Psoas muscle (tissue), 8 donors: Measurements from ENCODE around the gene SPATS2L. TPM values are rescaled to one million over a fixed set of nuclear protein-coding genes. Genes with fewer than 3 reads are reported as not detected.

Source experiments
- ATAC-seq, 4 donors: fragments of 200-7000 bp; cut with Tn5 transposase; one replicate each; pipeline ENCODE4 v1.9.1; 2020; ENCODE audit warnings: moderate library complexity in 3 of 4, mild to moderate bottlenecking in 2 of 4
- DNase-seq, 2 donors: peaks; one replicate each; pipeline ENCODE4 v3.0.0-alpha.2; 2020
- H3K27ac ChIP-seq: fragments of 200-600 bp; one replicate; pipeline ENCODE4 v1.8.0; 2022
- H3K27me3 ChIP-seq, 3 donors: fragments of 200-600 bp in 1 of 3; one replicate each; pipeline versions ENCODE4 v1.6.1 to v1.8.0; 2013 to 2022; ENCODE audit warnings: low read length in 2 of 3, mild to moderate bottlenecking in 2 of 3, moderate library complexity in 1 of 3; ENCODE audit not compliant: insufficient read depth in 3 of 3
- H3K36me3 ChIP-seq, 2 donors: fragments of 200-600 bp in 1 of 2; one replicate each; pipeline versions ENCODE4 v1.6.1 to v1.8.0; 2013 to 2022; ENCODE audit warnings: low read depth in 1 of 2, mild to moderate bottlenecking in 1 of 2, moderate library complexity in 1 of 2; ENCODE audit not compliant: insufficient read depth in 1 of 2
- H3K4me1 ChIP-seq: fragments of 200-600 bp; one replicate; pipeline ENCODE4 v1.8.0; 2022
- H3K4me3 ChIP-seq: fragments of 200-600 bp; one replicate; pipeline ENCODE4 v1.8.0; 2022; ENCODE audit warnings: mild to moderate bottlenecking
- H3K9me3 ChIP-seq: fragments of 200-600 bp; one replicate; pipeline ENCODE4 v1.8.0; 2022
- WGBS, 3 donors: extraction: QIAGEN DNeasy Blood & Tissue Kit; methylation state at CpG; one replicate each; pipeline versions ENCODE4 v1.1.6 to v1.1.7; 2013; 5-methylcytosine and 5-hydroxymethylcytosine counted together
- intact Hi-C, 2 donors: fragments of 100-400 bp; cut with DNase I; formaldehyde crosslinking; loops; one replicate each; pipeline versions ENCODE4 v1.11.0 to v1.14.2; 2022
- polyA plus RNA-seq, 3 donors: library from polyadenylated mRNA; stranded (reverse); fragments of 200-250 nt; gene quantifications; one replicate each; pipeline ENCODE4 v1.2.3, GENCODE V29; 2013
- total RNA-seq, 4 donors: library from RNA; stranded (reverse); fragmentation: NEBNext Ultra II Directional in 2 of 4; extraction: Animal tissue kit (Norgen Biotek cat#: 25700) in 2 of 4; gene quantifications; one replicate each; pipeline versions ENCODE4 v1.2.1 to v1.2.4, GENCODE V29; 2021 to 2023
- TF ChIP-seq, protein P1 (sequence below): fragments of 200-600 bp; IDR thresholded peaks from one replicate; pipeline ENCODE4 v1.8.0; 2022; ENCODE audit warnings: antibody characterized with exemption
- donor health status: healthy with polysubstance abuse.
- donor health status: DM: no; HTN: no; CAD: no; lungs with moderate emphysema.
- donor health status: Bipolar disorder and iron deficiency.
- donor health status: healthy.
- donor health status: DM: yes; HTN: yes; CAD: no.
- donor health status: DM: no; HTN: no; CAD: no.
- donor health status: DM: no; HTN: no; CAD: no.
- donor health status: DM: yes; HTN: yes; CAD: no.

Gene SPATS2L
- total and polyA plus RNA-seq, 7 donors: 34.2 to 286 (median 60.2) TPM

DNA sequence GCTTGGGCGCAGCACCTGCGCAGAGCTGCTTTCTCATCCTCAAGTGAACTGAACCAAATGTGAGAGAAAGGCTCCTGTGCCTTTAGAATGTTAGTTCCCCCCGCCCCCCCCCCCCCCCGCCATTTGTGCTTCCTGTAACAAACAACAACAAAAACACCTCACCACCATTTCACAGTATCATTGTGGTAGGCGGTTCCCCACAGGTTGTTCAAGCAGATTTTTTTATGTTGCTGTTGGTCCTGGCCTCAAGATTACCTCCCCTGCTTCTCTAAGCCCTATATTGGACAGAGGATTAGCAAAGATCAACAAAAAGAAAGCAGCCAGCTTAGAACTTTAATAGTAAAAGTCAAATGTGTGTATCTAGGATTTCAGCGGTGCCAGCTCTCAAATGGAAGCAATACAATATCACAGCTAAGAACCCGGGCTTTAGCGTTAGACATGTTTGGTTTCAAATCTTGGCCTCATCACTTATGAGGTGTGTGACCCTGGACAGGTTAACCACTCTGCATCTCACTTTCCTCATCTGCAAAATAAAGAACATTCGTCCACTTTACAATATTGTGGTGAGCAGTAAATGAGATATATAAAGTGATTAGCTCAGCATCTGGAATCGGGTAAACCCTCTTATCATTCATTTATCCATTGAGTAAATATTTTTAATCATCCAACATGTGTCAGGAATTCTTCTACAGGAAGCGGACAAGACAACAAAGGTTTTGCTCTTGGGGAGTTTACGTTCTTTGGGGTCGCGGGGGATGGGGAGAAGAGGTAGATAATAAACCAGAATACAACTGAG is 118.7 kb downstream of the SPATS2L start:
- WGBS, 3 donors: 80 to 90% (median 88%) methylated on average over 12 to 14 of the region's 14 CpGs
- no peaks in the 10 kb centered on the region for H3K27me3 ChIP-seq
- no peaks in the 10 kb centered on the region for H3K9me3 ChIP-seq
- no peak overlapping the region for H3K4me3 ChIP-seq
- no peaks in the 10 kb centered on the region for H3K4me1 ChIP-seq
- H3K36me3 ChIP-seq: peaks cover 9 to 46% of the 10 kb centered on the region in 2 donors
- H3K27ac ChIP-seq: no peak overlapping the region
- TF ChIP-seq, protein P1, sequence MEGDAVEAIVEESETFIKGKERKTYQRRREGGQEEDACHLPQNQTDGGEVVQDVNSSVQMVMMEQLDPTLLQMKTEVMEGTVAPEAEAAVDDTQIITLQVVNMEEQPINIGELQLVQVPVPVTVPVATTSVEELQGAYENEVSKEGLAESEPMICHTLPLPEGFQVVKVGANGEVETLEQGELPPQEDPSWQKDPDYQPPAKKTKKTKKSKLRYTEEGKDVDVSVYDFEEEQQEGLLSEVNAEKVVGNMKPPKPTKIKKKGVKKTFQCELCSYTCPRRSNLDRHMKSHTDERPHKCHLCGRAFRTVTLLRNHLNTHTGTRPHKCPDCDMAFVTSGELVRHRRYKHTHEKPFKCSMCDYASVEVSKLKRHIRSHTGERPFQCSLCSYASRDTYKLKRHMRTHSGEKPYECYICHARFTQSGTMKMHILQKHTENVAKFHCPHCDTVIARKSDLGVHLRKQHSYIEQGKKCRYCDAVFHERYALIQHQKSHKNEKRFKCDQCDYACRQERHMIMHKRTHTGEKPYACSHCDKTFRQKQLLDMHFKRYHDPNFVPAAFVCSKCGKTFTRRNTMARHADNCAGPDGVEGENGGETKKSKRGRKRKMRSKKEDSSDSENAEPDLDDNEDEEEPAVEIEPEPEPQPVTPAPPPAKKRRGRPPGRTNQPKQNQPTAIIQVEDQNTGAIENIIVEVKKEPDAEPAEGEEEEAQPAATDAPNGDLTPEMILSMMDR: no peak
- DNase-seq (no peak), ATAC-seq (no peak)
- intact Hi-C loops: no loop called here

DNA sequence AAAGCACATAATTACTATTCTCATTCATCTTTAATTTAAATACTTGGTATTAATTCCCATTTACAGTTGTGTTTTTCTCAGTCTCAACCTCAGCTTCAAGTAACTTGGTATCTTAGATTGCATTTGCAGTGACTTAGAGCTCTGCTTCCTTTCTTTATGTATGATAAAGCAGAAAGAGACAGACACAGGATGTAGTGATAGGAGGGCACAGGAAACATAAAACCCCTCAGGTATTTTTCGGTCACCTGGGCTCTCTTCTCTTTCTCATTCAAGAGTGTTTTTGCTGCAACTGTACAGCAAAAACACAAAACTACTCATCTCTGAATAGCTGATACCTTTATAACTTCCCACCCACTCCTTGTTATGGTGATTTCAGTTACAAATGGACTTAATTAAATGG is 120.3 kb downstream of the SPATS2L start:
- intact Hi-C loops: no loop called here
- Histone ChIP-seq H3K4me1 (no peaks in the 10 kb centered on the region), H3K9me3 (no peaks in the 10 kb centered on the region), H3K27me3 (no peaks in the 10 kb centered on the region), H3K36me3 (peaks cover 4 to 32% of the 10 kb centered on the region in 2 donors), H3K4me3 (no peak overlapping the region), H3K27ac (no peak overlapping the region)
- TF ChIP-seq, protein P1: no peak
- no peak for ATAC-seq
- 79 to 92% (median 88%) methylated on average over 1 of the region's 1 CpG for WGBS, 3 donors
- DNase-seq: no peak

DNA sequence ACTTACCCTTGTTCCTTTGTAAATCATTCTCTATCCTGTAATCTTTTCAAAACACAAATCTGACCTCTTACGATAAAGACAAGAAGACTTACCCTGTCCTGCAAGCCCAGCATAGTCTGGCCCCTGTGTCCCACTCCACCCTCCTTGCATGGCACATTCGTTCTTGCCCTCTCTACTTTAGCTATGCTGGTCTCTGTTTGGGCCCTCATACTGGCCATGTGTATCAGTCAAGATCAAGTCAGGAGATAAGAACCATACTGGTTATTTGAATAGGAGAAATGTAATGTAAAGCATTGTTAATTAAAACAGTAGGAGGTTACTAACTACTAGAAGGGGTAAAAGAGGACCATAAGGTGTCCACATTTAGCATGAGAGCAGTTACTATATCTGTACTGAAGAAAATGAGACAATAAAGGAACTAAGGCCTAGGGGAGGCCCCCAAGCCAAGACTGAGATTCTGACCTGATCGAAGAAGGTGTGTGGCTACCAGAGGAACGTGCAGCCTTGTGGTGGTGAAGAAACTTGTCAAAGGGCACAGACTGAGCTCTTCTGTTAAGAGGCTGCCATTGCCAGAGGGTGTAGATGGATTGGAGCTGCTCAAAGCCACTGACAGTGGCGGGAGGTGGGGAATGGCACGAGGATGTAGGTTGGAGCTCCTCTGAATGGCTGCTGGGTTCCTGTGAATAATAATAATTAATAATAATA is 122.6 kb downstream of the SPATS2L start:
- TF ChIP-seq, protein P1: no peak
- no peaks in the 10 kb centered on the region for H3K9me3 ChIP-seq
- DNase-seq (no peak), ATAC-seq (no peak)
- 91 to 94% (median 91%) methylated on average over 6 of the region's 6 CpGs for WGBS, 3 donors
- no peaks in the 10 kb centered on the region for H3K27me3 ChIP-seq
- H3K27ac ChIP-seq: no peak overlapping the region
- intact Hi-C loops: no loop called here
- H3K4me1 ChIP-seq: no peaks in the 10 kb centered on the region
- H3K4me3 ChIP-seq: no peak overlapping the region
- H3K36me3 ChIP-seq: peaks cover 4 to 10% of the 10 kb centered on the region in 2 donors

DNA sequence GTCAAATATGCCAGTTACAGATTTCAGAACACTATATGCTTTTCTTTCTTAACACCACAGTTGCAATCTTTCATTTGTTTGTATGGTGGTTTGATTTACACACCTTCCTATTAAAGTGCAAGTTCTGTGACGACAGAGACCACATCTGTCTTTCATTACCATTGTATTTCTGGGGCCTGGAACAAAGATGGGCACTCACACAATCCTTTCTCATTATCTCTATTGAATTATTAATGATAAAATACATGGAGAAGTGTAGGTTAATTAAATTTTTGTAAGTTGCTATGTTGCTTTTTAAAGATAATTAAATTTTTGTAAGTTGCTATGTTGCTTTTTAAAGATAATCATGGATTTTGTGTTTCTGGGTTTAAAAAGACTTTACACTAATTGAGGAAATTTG is 123.5 kb downstream of the SPATS2L start:
- H3K9me3 ChIP-seq: no peaks in the 10 kb centered on the region
- peaks cover 3 to 4% of the 10 kb centered on the region in 2 donors for H3K36me3 ChIP-seq
- TF ChIP-seq, protein P1: no peak
- no peak overlapping the region for H3K4me3 ChIP-seq
- ATAC-seq (no peak), DNase-seq (no peak)
- intact Hi-C loops: no loop called here
- no peaks in the 10 kb centered on the region for H3K27me3 ChIP-seq
- 77 to 91% (median 85%) methylated on average over 1 of the region's 1 CpG for WGBS, 3 donors
- no peaks in the 10 kb centered on the region for H3K4me1 ChIP-seq
- no peak overlapping the region for H3K27ac ChIP-seq
